Activated T-cell treated with anti-CD3 and anti-CD28 coated beads, Interleukin-2, amount 50 U/mL, for 1 hour (primary cell): ENCODE measurements around the gene CDC7.

ENCODE experiments used
- DNase-seq: peaks from one replicate; pipeline ENCODE4 v3.0.0-alpha.2; 2020

CDC7 gene

DNA sequence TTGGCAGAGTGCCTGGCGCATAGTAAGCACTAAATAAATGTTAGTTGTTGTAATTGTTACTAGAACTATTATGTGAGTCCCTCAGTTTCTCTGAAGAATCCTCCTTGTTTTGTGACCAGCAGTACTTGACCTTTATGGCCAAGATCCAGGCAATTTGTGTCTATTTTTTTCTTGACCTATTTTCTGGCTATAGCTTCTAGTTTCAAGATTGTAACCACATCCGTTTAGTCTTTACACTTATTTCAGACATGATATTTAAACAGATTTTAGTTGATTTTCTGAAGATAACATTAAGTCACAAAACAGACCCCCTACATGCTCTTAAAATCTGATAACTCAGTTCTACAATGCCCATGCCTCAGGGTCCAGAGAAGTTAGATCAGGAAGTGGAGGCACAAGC lies 50.3 kb downstream of the CDC7 start:
- no peak for DNase-seq

GRCh38 chr1:91552091-91552490 lies 51.4 kb downstream of the CDC7 start:
- DNase-seq: no peak

GRCh38 chr1:91552596-91552995 lies 51.9 kb downstream of the CDC7 start:
- DNase-seq: no peak

DNA sequence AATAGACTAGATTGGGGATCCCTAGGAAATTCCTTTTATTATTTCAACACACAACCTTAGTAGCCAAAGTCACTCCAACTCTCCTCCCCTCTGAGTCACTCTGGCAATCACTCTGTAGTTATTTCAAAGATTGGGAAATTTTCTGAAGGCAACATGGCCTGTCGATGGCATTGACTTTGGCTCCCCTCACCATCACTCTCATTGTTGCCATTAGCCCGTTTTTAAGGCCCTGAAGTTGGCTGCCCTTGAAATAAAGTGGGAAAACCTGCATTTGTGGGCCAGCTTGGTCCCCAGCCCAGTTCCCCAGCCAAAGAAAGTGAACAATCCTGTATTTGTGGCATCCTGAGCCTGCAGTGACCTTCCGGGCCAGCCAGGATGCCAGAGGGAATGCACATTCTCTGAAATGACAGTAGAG lies 52.5 kb downstream of the CDC7 start:
- DNase-seq: no peak

DNA sequence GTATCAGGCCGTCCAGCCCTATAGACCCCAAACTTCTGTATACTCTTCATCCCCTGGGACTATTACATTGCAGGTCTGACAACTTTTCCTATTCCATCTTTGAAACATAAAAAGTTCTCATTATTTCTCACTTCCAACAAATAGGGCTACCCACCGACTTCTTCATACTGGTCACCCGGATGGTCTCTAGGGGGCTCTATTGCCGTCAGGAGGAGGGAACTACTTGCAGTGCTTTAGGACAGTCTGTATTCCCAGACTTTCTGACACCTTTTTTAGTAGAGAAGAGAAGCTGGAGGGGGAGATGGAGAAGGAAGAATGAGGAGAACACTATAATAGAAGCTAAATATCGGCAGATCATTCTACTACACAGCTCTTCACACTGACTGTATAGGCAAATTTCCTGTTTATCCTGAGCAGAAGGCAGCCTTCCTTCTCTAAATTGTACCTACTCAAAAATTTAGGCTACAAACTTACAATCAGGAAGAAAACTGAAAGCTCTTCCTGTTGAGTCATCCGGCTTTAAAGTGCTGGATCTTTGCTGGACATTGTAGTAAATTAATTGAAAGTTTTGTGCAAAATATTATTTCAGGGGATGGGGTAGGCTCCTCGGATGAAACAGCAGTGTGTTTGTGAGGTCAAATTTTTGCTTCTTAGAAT lies 54.6 kb downstream of the CDC7 start:
- no peak for DNase-seq

- peak; percentile 55 for DNase-seq
Measured at GRCh38 chr1:91555821-91556531, 55.3 kb downstream of the CDC7 start.

DNA sequence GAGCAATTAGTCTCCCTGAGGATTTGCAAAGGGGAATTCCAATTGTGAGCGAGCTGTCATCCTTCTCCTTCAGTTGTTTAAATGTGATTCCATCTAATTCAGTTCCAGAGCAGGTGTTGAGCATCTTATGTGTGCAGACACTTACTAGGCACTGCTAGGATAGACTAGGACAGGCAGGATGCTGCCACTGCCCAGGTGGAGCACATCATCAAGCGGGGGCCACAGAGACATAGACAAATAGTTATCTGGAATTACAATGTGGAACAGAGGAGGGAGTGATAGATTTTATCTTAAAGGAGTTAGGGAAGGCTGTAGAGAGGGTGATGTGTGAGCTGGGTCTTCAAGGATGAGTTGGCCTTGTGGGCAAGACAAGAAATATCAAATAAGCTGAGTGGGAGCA lies 55.9 kb downstream of the CDC7 start:
- DNase-seq: no peak

DNA sequence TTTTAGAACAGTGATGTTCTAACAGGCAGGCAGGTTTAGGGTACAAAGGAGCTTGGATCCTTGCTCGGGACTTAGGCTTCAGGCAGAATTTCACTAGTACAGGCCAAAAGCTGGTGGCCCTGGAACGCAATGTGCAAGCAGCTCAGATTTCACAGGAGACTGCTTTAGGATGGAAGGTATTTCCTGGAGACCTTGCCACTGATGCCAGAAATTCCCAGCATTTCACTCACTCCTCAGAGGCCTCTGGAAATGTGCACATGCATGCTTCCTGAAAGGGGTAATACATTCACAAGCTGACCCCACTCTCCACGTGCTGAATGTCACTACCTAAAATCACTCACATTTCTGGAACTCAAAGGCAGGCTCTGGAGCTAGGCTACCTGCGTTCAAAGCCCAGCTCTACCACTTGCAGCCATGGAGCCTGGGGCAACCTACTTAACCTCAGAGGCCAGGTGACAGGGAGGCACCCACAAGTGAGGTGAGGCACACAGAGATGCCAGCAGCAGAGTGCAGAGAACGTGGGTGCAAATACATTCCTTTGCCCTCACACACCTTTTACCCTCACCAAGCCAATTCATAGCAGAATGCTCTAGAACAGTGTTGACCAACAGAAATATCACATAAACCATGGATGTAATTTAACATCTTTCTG lies 56.5 kb downstream of the CDC7 start:
- no peak for DNase-seq

GRCh38 chr1:91557826-91558225 lies 57.2 kb downstream of the CDC7 start:
- no peak for DNase-seq

GRCh38 chr1:91559046-91559750 lies 58.5 kb downstream of the CDC7 start:
- no peak for DNase-seq

DNA sequence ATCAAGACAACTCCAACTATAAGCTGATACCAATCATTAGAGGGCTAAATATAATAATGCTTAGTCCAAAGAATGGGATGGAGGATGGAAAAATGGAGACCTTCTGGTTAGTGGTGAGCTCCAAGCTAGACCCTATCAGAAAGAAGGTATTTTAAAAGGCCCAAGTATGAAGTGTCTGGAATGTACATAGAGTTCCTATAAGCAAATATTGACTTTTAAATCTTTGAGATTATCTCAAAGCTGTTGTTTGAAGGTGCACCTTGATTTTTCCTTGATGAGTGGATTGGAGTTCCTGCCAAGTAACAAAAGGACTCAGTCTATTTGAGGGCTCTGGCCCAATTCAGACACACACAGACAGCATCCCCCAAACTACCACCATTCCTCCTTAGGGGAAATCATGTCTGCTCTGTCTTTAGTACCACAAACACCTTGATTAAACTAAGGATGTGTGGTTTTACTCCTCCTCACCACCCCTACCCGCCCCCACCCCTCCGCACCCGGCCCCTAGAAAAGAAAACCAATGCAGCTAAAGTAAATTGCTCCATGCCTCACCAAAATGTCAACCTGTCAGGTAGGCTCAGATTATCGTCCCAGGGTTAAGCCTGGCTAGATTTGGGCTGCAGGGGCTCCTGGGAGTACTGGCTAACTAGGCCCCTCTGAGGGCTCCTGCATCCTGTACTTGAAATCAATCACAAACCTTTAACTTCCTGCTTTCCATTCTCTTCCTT lies 59.4 kb downstream of the CDC7 start:
- DNase-seq: no peak

- no peak for DNase-seq
Measured at GRCh38 chr1:91564888-91565701, 64.4 kb downstream of the CDC7 start.

- no peak for DNase-seq
Measured at GRCh38 chr1:91567583-91567982, 66.9 kb downstream of the CDC7 start.

GRCh38 chr1:91568261-91568660 lies 67.6 kb downstream of the CDC7 start:
- DNase-seq: no peak

DNA sequence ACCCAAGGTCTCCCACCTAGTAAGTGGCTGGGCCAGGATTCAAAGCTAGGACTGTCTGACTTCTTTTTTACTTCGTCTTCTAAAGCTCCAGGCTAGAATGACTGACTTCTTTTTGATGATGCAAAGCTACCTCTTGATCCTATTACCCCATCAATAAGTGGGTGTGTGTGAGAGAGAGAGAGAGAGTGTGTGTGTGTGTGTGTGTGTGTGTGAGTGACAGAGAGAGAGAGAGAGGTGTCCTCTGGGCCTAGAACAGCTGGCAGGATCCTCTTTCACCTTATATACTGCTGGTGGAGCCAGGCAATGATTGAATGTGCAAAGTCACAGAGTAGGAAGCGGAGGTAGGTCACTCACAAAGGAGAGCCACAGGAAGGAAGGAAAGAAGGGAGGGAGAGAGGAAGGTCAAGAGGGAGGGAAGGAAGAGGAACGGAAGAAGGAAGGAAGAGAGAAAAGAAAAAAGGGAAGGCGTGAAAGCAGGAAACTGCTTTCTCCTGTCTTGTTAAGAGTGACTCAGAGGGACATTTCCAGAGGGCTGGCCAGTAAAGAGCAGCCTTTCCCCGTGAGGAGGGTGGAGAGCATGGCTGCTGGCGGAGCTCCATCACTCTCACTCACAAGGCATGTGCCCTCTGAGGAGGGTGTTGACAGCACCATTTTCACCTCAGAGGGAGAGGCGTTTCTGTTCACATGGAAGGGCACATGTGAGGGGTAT lies 68.9 kb downstream of the CDC7 start:
- DNase-seq: no peak

GRCh38 chr1:91570120-91570448 lies 69.4 kb downstream of the CDC7 start:
- no peak for DNase-seq

DNA sequence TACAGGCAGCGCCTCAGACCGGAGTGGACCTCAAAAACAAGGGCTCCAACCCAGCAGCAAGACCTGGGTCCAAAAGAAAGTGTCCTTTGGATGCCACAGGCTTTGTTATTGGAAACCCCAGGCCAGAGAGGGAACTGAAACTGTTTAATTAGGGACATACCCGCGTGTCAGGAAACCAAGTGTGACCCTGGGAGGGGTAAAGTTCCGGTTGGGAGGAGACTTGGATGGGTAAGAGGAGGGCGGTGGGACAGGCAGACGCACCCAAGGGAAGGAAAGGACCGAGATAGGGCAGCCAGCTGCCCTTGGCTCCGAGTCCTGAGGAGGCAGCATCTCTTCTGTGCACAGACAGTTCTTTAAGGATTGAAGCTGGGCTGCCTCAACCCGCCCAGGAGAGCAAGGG lies 71.4 kb downstream of the CDC7 start:
- DNase-seq: no peak
